HepG2 (cell line): ENCODE data around the gene P2RX6. TPM values are rescaled to one million over a fixed set of nuclear protein-coding genes. Genes with fewer than 3 reads are reported as not detected.

ENCODE experiments used
- BHLHE40 ChIP-seq: IDR thresholded peaks from 2 replicates; pipeline ENCODE4 v1.6.1; 2011; ENCODE audit warnings: low read length, improper control_type of control experiment
- KDM5B ChIP-seq: sonication (generic); formaldehyde crosslinking; IDR thresholded peaks from 2 replicates; pipeline ENCODE4 v1.4.0; 2020; ENCODE audit warnings: missing genetic modification reagents, mild to moderate bottlenecking, borderline replicate concordance
- KLF9 ChIP-seq: IDR thresholded peaks from 2 replicates; pipeline ENCODE4 v1.6.1; 2016; ENCODE audit warnings: low read depth
- MBNL3 ChIP-seq: fragments of 250-450 bp; sonication (Bioruptor Pico); conservative IDR thresholded peaks from 2 replicates; pipeline ENCODE4 v1.8.0; 2022; ENCODE audit warnings: mild to moderate bottlenecking, inconsistent platforms
- MIER3 ChIP-seq: IDR thresholded peaks from 2 replicates; pipeline ENCODE4 v1.6.1; 2016; ENCODE audit warnings: missing compliant biosample characterization, borderline replicate concordance
- MXD4 ChIP-seq: IDR thresholded peaks from 2 replicates; pipeline ENCODE4 v1.6.1; 2016; ENCODE audit warnings: mild to moderate bottlenecking, missing biosample characterization, missing genetic modification reagents
- PAXIP1 ChIP-seq: sonication (generic); formaldehyde crosslinking; conservative IDR thresholded peaks from 2 replicates; pipeline ENCODE4 v1.4.0; 2020; ENCODE audit warnings: mild to moderate bottlenecking, missing genetic modification reagents, moderate library complexity
- RBM39 ChIP-seq: fragments of 200-400 bp; formaldehyde crosslinking; IDR thresholded peaks from one replicate; pipeline ENCODE4 v1.6.1; 2018; ENCODE audit warnings: antibody characterized with exemption, mild to moderate bottlenecking, low read depth, low read length; ENCODE audit not compliant: poor library complexity, severe bottlenecking
- RFX5 ChIP-seq: IDR thresholded peaks from 2 replicates; pipeline ENCODE4 v1.6.1; 2011; ENCODE audit warnings: low read depth, low read length, improper control_type of control experiment
- SMAD1 ChIP-seq: sonication (generic); formaldehyde crosslinking; IDR thresholded peaks from 2 replicates; pipeline ENCODE4 v1.4.0; 2020; ENCODE audit warnings: missing genetic modification reagents, low read depth, mild to moderate bottlenecking, borderline replicate concordance
- SMYD3 ChIP-seq: sonication (generic); formaldehyde crosslinking; IDR thresholded peaks from 2 replicates; pipeline ENCODE4 v1.8.1; 2023; ENCODE audit warnings: mild to moderate bottlenecking, missing genetic modification reagents
- THAP9 ChIP-seq: sonication (generic); formaldehyde crosslinking; IDR thresholded peaks from 2 replicates; pipeline ENCODE4; 2020; ENCODE audit warnings: missing genetic modification reagents, mild to moderate bottlenecking, borderline replicate concordance
- ZFY ChIP-seq: sonication (generic); formaldehyde crosslinking; IDR thresholded peaks from 2 replicates; pipeline ENCODE4 v1.4.0; 2020; ENCODE audit warnings: missing genetic modification reagents
- ZNF558 ChIP-seq: sonication (generic); formaldehyde crosslinking; IDR thresholded peaks from 2 replicates; pipeline ENCODE4 v1.9.0; 2022; ENCODE audit warnings: mild to moderate bottlenecking, missing genetic modification reagents, borderline replicate concordance
- ZNF569 ChIP-seq: sonication (generic); formaldehyde crosslinking; IDR thresholded peaks from 2 replicates; pipeline ENCODE4 v1.5.0; 2020; ENCODE audit warnings: mild to moderate bottlenecking, missing genetic modification reagents, moderate library complexity, borderline replicate concordance
- polyA plus RNA-seq, 8 experiments: library from polyadenylated mRNA; depleted of rRNA in 3 of 8; stranded (reverse) in 7 of 8; unstranded in 1 of 8; fragments of >200 nt; fragmentation: Illumina TruSeq in 4 of 8; extraction: Trizol in 4 of 8; gene quantifications; 2 replicates each; pipeline versions ENCODE4 v1.2.1 to v1.2.3, GENCODE V29; 2011 to 2016; ENCODE audit warnings: low read depth in 4 of 8, missing spikeins in 1 of 8, mixed read lengths in 1 of 8; ENCODE audit not compliant: insufficient read depth in 1 of 8
- total RNA-seq, 5 experiments: library from RNA; depleted of rRNA; stranded (reverse); fragments of >200 nt; fragmentation: Illumina TruSeq; extraction: Trizol; gene quantifications; 2 replicates each; pipeline ENCODE4 v1.2.3, GENCODE V29; 2016; ENCODE audit warnings: low read depth in 1 of 5
- TF ChIP-seq, protein P1 (sequence below): sonication (generic); formaldehyde crosslinking; IDR thresholded peaks from 2 replicates; pipeline ENCODE4 v1.9.0; 2021; ENCODE audit warnings: missing genetic modification reagents, borderline replicate concordance

P2RX6 gene
- total and polyA plus RNA-seq, 2 of the 13 experiments (the other 11 are each of a cell fraction or from before 2014, with no cell fraction given) = 0.04 to 0.12 TPM

DNA sequence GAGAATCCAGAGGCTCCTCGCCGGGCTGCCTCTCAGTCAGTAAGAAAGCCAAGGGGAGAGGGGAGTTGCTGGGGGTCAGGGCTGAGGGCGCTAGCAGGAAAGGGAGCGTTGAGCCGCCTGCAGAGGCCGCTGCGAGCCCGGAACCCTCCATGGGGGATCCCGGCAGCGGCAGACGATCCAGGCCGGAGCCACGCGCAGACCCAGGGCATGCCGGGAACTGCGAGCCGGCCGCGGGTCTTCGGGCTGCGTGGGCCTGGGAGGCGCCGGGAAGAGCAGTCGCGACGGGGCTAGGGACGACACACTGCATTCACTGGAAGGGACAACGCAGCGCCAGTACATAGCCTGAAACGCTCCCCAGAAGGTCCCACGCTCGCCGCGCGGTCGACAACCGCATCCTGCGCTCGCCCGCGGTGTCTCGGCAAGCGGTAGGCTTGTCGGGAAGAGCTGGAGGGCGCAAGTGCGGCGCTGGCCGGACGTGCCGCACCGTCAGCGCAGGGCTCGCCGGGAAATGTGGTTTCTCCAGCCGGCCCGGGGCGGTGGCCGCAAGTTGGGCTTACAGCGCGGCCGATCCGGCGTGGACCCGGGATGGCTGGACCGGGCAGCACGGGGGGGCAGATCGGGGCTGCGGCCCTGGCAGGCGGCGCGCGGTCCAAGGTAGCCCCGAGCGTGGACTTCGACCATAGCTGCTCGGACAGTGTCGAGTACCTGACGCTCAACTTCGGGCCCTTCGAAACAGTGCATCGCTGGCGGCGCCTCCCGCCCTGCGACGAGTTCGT lies 33.0 kb upstream of the P2RX6 start, which contains the start of gene LZTR1 (continued):
- TF ChIP-seq THAP9 (CRISPR knock-in tag) = peak; percentile 87; the same call in 1 of the 2 replicates
- TF ChIP-seq MIER3 = no peak
- TF ChIP-seq ZNF558 (CRISPR knock-in tag) = no peak
- peak; percentile 94 for TF ChIP-seq MXD4
- TF ChIP-seq, protein P1, sequence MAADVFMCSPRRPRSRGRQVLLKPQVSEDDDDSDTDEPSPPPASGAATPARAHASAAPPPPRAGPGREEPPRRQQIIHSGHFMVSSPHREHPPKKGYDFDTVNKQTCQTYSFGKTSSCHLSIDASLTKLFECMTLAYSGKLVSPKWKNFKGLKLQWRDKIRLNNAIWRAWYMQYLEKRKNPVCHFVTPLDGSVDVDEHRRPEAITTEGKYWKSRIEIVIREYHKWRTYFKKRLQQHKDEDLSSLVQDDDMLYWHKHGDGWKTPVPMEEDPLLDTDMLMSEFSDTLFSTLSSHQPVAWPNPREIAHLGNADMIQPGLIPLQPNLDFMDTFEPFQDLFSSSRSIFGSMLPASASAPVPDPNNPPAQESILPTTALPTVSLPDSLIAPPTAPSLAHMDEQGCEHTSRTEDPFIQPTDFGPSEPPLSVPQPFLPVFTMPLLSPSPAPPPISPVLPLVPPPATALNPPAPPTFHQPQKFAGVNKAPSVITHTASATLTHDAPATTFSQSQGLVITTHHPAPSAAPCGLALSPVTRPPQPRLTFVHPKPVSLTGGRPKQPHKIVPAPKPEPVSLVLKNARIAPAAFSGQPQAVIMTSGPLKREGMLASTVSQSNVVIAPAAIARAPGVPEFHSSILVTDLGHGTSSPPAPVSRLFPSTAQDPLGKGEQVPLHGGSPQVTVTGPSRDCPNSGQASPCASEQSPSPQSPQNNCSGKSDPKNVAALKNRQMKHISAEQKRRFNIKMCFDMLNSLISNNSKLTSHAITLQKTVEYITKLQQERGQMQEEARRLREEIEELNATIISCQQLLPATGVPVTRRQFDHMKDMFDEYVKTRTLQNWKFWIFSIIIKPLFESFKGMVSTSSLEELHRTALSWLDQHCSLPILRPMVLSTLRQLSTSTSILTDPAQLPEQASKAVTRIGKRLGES = peak; percentile 61; the same call in 1 of the 2 replicates
- TF ChIP-seq RFX5 = no peak
- no peak for TF ChIP-seq BHLHE40
- no peak for TF ChIP-seq MBNL3 (CRISPR knock-in tag)
- TF ChIP-seq ZNF569 (CRISPR knock-in tag) = no peak
- peak; percentile 99 for TF ChIP-seq ZFY (CRISPR knock-in tag)
- peak; percentile 91 for TF ChIP-seq RBM39
- no peak for TF ChIP-seq KLF9 (CRISPR knock-in tag)
- TF ChIP-seq PAXIP1 = peak; percentile 69
- peak; percentile 85; the same call in 1 of the 2 replicates for TF ChIP-seq SMYD3 (CRISPR knock-in tag)
- TF ChIP-seq KDM5B (CRISPR knock-in tag) = peak; percentile 99
- peak; percentile 96 for TF ChIP-seq SMAD1 (CRISPR knock-in tag)
